Endodermal cell (in vitro differentiated cells): ENCODE data around the gene ERCC3. TPM values are rescaled to one million over a fixed set of nuclear protein-coding genes. Genes with fewer than 3 reads are reported as not detected.

ENCODE experiments used
- DNase-seq: peaks from one replicate; pipeline ENCODE4 v3.0.0-alpha.2; 2017
- H3K27ac ChIP-seq: 2 replicates; pipeline ENCODE4 v1.5.1; 2013; ENCODE audit warnings: mild to moderate bottlenecking, low read depth, low read length, moderate library complexity
- H3K27me3 ChIP-seq: 2 replicates; pipeline ENCODE4 v1.6.1; 2013; ENCODE audit warnings: mild to moderate bottlenecking, low read length, moderate library complexity; ENCODE audit not compliant: insufficient read depth, control insufficient read depth, poor library complexity, severe bottlenecking
- H3K36me3 ChIP-seq: 2 replicates; pipeline ENCODE4 v1.7.0; 2013; ENCODE audit warnings: mild to moderate bottlenecking, low read length, moderate library complexity; ENCODE audit not compliant: control insufficient read depth, insufficient read depth
- H3K4me1 ChIP-seq: one replicate; pipeline ENCODE4 v1.7.0; 2013; ENCODE audit warnings: low read length; ENCODE audit not compliant: control insufficient read depth, insufficient read depth
- H3K4me3 ChIP-seq: 2 replicates; pipeline ENCODE4 v1.5.1; 2013; ENCODE audit warnings: mild to moderate bottlenecking, low read length, moderate library complexity
- H3K9ac ChIP-seq: 2 replicates; pipeline ENCODE4 v1.6.1; 2013; ENCODE audit warnings: mild to moderate bottlenecking, low read length, moderate library complexity; ENCODE audit not compliant: poor library complexity, severe bottlenecking; ENCODE audit errors: extremely low read depth
- H3K9me3 ChIP-seq: 2 replicates; pipeline ENCODE4 v1.6.1; 2013; ENCODE audit warnings: mild to moderate bottlenecking, low read length, moderate library complexity; ENCODE audit not compliant: control insufficient read depth
- H3K27ac Mint-ChIP-seq: 2 replicates; pipeline ENCODE4 v1.8.0; 2020; ENCODE audit warnings: mixed read lengths
- H3K27me3 Mint-ChIP-seq: 2 replicates; pipeline ENCODE4 v1.8.0; 2021; ENCODE audit warnings: mild to moderate bottlenecking, mixed read lengths; ENCODE audit not compliant: insufficient read depth
- H3K36me3 Mint-ChIP-seq: 2 replicates; pipeline ENCODE4 v1.8.0; 2020; ENCODE audit warnings: low read depth, mixed read lengths
- H3K4me1 Mint-ChIP-seq: 2 replicates; pipeline ENCODE4 v1.8.0; 2020; ENCODE audit warnings: mixed read lengths
- H3K4me3 Mint-ChIP-seq: 2 replicates; pipeline ENCODE4 v1.8.0; 2020; ENCODE audit warnings: mild to moderate bottlenecking, moderate library complexity, mixed read lengths
- H3K9me3 Mint-ChIP-seq: 2 replicates; pipeline ENCODE4 v1.8.0; 2020; ENCODE audit warnings: mild to moderate bottlenecking, mixed read lengths
- CTCF ChIP-seq: fragments of 200-600 bp; sonication (generic); conservative IDR thresholded peaks from 2 replicates; pipeline ENCODE4 v1.5.0; 2021; ENCODE audit warnings: antibody characterized with exemption, mild to moderate bottlenecking
- WGBS, 2 experiments: methylation state at CpG; one replicate each; pipeline versions ENCODE4 v1.1.5 to v1.1.7; 2013; ENCODE audit warnings: missing lambda C conversion rate in 2 of 2, mixed read lengths in 1 of 2; ENCODE audit not compliant: insufficient coverage in 1 of 2, insufficient read length in 1 of 2; 5-methylcytosine and 5-hydroxymethylcytosine counted together
- total RNA-seq, 2 donors: library from RNA; stranded (reverse); fragmentation: NEBNext Ultra II Directional in 1 of 2; extraction: Animal tissue kit (Norgen Biotek cat#: 25700) in 1 of 2; gene quantifications; 2 replicates in 1 of 2; 3 replicates in 1 of 2; pipeline ENCODE4 v1.2.1, GENCODE V29; 2021

Gene ERCC3
- total RNA-seq, 2 donors from 2014 or later, result 64.5 to 72.6 TPM

- WGBS, 2 experiments, result 93 to 100% methylated on average over 3 of the region's 3 CpGs
- Histone ChIP-seq H3K9ac (no peak overlapping the region), H3K4me1 (no peaks in the 10 kb centered on the region), H3K4me3 (no peak overlapping the region), H3K27me3 (no peaks in the 10 kb centered on the region), H3K36me3 (peaks cover 50% of the 10 kb centered on the region), H3K9me3 (no peaks in the 10 kb centered on the region), H3K27ac (no peak overlapping the region)
- Mint-ChIP-seq H3K36me3 (peaks cover 50% of the 10 kb centered on the region), H3K4me1 (no peaks in the 10 kb centered on the region), H3K27ac (no peak overlapping the region), H3K9me3 (no peaks in the 10 kb centered on the region), H3K4me3 (no peak overlapping the region), H3K27me3 (no peaks in the 10 kb centered on the region)
- DNase-seq, result no peak
- TF ChIP-seq CTCF, result no peak
These were observed 37.6 kb downstream of the ERCC3 start for GRCh38 chr2:127256381-127256780.

GRCh38 chr2:127255721-127256120 is 38.2 kb downstream of the ERCC3 start:
- Histone ChIP-seq H3K9me3 (no peaks in the 10 kb centered on the region), H3K4me3 (no peak overlapping the region), H3K9ac (no peak overlapping the region), H3K27me3 (no peaks in the 10 kb centered on the region), H3K36me3 (peaks cover 44% of the 10 kb centered on the region), H3K4me1 (no peaks in the 10 kb centered on the region), H3K27ac (peak overlapping the region; percentile 12)
- Mint-ChIP-seq H3K9me3 (no peaks in the 10 kb centered on the region), H3K27me3 (no peaks in the 10 kb centered on the region), H3K27ac (peak overlapping the region; percentile 44), H3K4me1 (no peaks in the 10 kb centered on the region), H3K36me3 (peaks cover 45% of the 10 kb centered on the region), H3K4me3 (no peak overlapping the region)
- 93 to 99% methylated on average over 6 of the region's 6 CpGs for WGBS, 2 experiments
- no peak for DNase-seq
- TF ChIP-seq CTCF, result no peak

- Mint-ChIP-seq H3K27ac (peak overlapping the region; percentile 22), H3K27me3 (no peaks in the 10 kb centered on the region)
These were observed 38.8 kb downstream of the ERCC3 start for GRCh38 chr2:127255146-127255545.

More at GRCh38 chr2:127255146-127255545, 38.8 kb downstream of the ERCC3 start:
- H3K36me3 Mint-ChIP-seq, result peaks cover 41% of the 10 kb centered on the region
- no peaks in the 10 kb centered on the region for H3K9me3 Mint-ChIP-seq
- no peak for DNase-seq
- no peaks in the 10 kb centered on the region for H3K4me1 Mint-ChIP-seq
- peak overlapping the region; percentile 12 for H3K27ac ChIP-seq
- H3K36me3 ChIP-seq, result peaks cover 38% of the 10 kb centered on the region
- TF ChIP-seq CTCF, result no peak
- no peak overlapping the region for H3K4me3 Mint-ChIP-seq
- no peaks in the 10 kb centered on the region for H3K27me3 ChIP-seq
- H3K9me3 ChIP-seq, result no peaks in the 10 kb centered on the region
- H3K4me3 ChIP-seq, result no peak overlapping the region
- H3K4me1 ChIP-seq, result no peaks in the 10 kb centered on the region
- 82 to 88% methylated on average over 2 of the region's 2 CpGs for WGBS, 2 experiments
- no peak overlapping the region for H3K9ac ChIP-seq
